Type B pancreatic cell (in vitro differentiated cells): ENCODE data around the gene B3GALT4. TPM values are rescaled to one million over a fixed set of nuclear protein-coding genes. Genes with fewer than 3 reads are reported as not detected.

ENCODE experiments used
- DNase-seq: peaks from one replicate; pipeline ENCODE4 v3.0.0; 2021; ENCODE audit warnings: mixed read lengths; ENCODE audit not compliant: unreplicated experiment; ENCODE audit errors: extremely low spot score
- H3K27ac Mint-ChIP-seq: 2 replicates; pipeline ENCODE4 v1.8.0; 2021; ENCODE audit warnings: mild to moderate bottlenecking, mixed read lengths
- H3K27me3 Mint-ChIP-seq: 2 replicates; pipeline ENCODE4 v1.8.0; 2021; ENCODE audit warnings: mixed read lengths
- H3K36me3 Mint-ChIP-seq: 2 replicates; pipeline ENCODE4 v1.8.0; 2021; ENCODE audit warnings: mixed read lengths
- H3K4me1 Mint-ChIP-seq: one replicate; pipeline ENCODE4 v1.8.0; 2021; ENCODE audit warnings: mixed read lengths; ENCODE audit not compliant: unreplicated experiment
- H3K4me3 Mint-ChIP-seq: 2 replicates; pipeline ENCODE4 v1.8.0; 2021; ENCODE audit warnings: mild to moderate bottlenecking, mixed read lengths
- H3K9me3 Mint-ChIP-seq: 2 replicates; pipeline ENCODE4 v1.8.0; 2021; ENCODE audit warnings: mixed read lengths
- CTCF ChIP-seq: fragments of 200-600 bp; sonication (generic); conservative IDR thresholded peaks from 2 replicates; pipeline ENCODE4 v1.5.0; 2021; ENCODE audit warnings: antibody characterized with exemption, mild to moderate bottlenecking
- total RNA-seq: library from RNA; stranded (reverse); gene quantifications from 2 replicates; pipeline ENCODE4 v1.2.1, GENCODE V29; 2021; ENCODE audit warnings: low replicate concordance

B3GALT4 gene
- total RNA-seq, 1 donor from 2014 or later, result 10.1 TPM

GRCh38 chr6:33296797-33297405, 20.0 kb downstream of the B3GALT4 start:
- H3K4me1 Mint-ChIP-seq, result peaks cover 12% of the 10 kb centered on the region
- TF ChIP-seq CTCF, result no peak
- peak overlapping the region; percentile 99 for H3K4me3 Mint-ChIP-seq
- no peaks in the 10 kb centered on the region for H3K9me3 Mint-ChIP-seq
- peaks cover 3% of the 10 kb centered on the region for H3K27me3 Mint-ChIP-seq
- peak overlapping the region; percentile 99 for H3K27ac Mint-ChIP-seq
- DNase-seq, result no peak
- H3K36me3 Mint-ChIP-seq, result peaks cover 8% of the 10 kb centered on the region

- Mint-ChIP-seq H3K4me3 (peak overlapping the region; percentile 99), H3K4me1 (peaks cover 12% of the 10 kb centered on the region), H3K36me3 (peaks cover 8% of the 10 kb centered on the region), H3K9me3 (no peaks in the 10 kb centered on the region), H3K27ac (peak overlapping the region; percentile 99), H3K27me3 (peaks cover 3% of the 10 kb centered on the region)
- DNase-seq, result no peak
- TF ChIP-seq CTCF, result no peak
These were observed 20.6 kb downstream of the B3GALT4 start for GRCh38 chr6:33297406-33297955.

GRCh38 chr6:33297956-33298772, 21.2 kb downstream of the B3GALT4 start:
- H3K27me3 Mint-ChIP-seq, result peaks cover 3% of the 10 kb centered on the region
- H3K4me1 Mint-ChIP-seq, result peaks cover 12% of the 10 kb centered on the region
- peaks cover 8% of the 10 kb centered on the region for H3K36me3 Mint-ChIP-seq
- no peak for DNase-seq
- peak overlapping the region; percentile 99 for H3K27ac Mint-ChIP-seq
- H3K9me3 Mint-ChIP-seq, result no peaks in the 10 kb centered on the region
- H3K4me3 Mint-ChIP-seq, result peak overlapping the region; percentile 99
- peak; percentile 21 for TF ChIP-seq CTCF

- H3K4me3 Mint-ChIP-seq, result peak within 1 kb of the TSS; percentile 99
- no peak for DNase-seq
- TF ChIP-seq CTCF, result no peak
- peaks cover 12% of the 10 kb centered on the region for H3K4me1 Mint-ChIP-seq
- H3K27ac Mint-ChIP-seq, result peak within 1 kb of the TSS; percentile 99
- H3K27me3 Mint-ChIP-seq, result peaks cover 3% of the 10 kb centered on the region
- peaks cover 11% of the 10 kb centered on the region for H3K36me3 Mint-ChIP-seq
- no peaks in the 10 kb centered on the region for H3K9me3 Mint-ChIP-seq
These were observed 21.9 kb downstream of the B3GALT4 start, which contains the start of gene RGL2 for GRCh38 chr6:33298773-33299236. RGL2 (minus strand) TSS chr6:33298942; CDS start chr6:33298610, 332 bp downstream.

- Mint-ChIP-seq H3K4me1 (peaks cover 9% of the 10 kb centered on the region), H3K9me3 (no peaks in the 10 kb centered on the region), H3K4me3 (peak overlapping the region; percentile 99), H3K36me3 (peaks cover 12% of the 10 kb centered on the region), H3K27ac (peak overlapping the region; percentile 98), H3K27me3 (peaks cover 3% of the 10 kb centered on the region)
- DNase-seq, result peak; percentile 92
- TF ChIP-seq CTCF, result peak; percentile 85
These were observed 22.5 kb downstream of the B3GALT4 start for GRCh38 chr6:33299237-33299944.
